GM12873 (cell line): ENCODE results near the gene FIZ1.

Source experiments
- TF ChIP-seq, protein P1 (sequence below): IDR thresholded peaks from 2 replicates; pipeline ENCODE4 v1.5.1; 2012; ENCODE audit warnings: low read depth, mild to moderate bottlenecking, moderate library complexity, low read length, control low read depth; ENCODE audit not compliant: insufficient read depth; ENCODE audit errors: missing control alignments

FIZ1 gene

DNA sequence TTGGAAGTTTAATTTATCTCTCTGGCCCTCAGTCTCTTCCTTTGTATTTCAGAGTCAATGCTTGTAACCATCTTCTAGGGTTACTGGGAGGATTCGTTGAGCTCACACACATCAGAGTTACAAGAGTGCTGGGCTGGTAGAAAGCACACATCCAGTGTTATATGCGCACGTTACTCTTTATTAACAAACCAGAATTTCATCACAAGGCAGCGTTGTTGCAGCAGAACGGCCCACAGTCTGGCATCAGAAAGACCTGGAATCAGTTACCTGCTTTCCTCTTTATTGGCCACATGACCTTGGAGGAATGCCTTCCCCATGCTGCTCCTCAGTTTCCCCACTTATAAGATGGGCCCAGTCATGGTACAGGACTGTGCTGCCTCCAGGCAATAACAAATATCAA, 10.0 kb upstream of the FIZ1 start:
- TF ChIP-seq, protein P1, sequence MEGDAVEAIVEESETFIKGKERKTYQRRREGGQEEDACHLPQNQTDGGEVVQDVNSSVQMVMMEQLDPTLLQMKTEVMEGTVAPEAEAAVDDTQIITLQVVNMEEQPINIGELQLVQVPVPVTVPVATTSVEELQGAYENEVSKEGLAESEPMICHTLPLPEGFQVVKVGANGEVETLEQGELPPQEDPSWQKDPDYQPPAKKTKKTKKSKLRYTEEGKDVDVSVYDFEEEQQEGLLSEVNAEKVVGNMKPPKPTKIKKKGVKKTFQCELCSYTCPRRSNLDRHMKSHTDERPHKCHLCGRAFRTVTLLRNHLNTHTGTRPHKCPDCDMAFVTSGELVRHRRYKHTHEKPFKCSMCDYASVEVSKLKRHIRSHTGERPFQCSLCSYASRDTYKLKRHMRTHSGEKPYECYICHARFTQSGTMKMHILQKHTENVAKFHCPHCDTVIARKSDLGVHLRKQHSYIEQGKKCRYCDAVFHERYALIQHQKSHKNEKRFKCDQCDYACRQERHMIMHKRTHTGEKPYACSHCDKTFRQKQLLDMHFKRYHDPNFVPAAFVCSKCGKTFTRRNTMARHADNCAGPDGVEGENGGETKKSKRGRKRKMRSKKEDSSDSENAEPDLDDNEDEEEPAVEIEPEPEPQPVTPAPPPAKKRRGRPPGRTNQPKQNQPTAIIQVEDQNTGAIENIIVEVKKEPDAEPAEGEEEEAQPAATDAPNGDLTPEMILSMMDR: no peak

DNA sequence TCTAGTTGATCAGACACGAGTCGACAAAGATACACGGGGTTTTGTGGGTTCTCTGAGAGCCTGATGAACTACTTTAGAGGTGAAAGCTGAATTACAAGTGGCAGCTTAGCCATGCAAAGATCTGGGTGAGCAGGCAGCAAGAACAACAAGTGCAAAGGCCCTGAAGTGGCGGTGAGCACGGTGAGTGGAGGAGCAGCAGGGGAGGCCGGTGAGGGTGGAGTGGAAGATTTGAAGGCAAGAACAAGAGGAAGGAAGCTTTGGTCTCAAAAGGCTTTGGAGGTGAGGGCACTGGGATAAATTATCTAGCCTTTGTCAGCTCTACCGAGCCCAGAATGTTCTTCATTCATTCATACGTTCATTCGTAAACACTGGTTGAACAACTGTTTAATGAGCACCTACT, 7.5 kb upstream of the FIZ1 start:
- TF ChIP-seq, protein P1: no peak

- TF ChIP-seq, protein P1: no peak
These were observed 7.1 kb upstream of the FIZ1 start for GRCh38 chr19:55606471-55606787.

DNA sequence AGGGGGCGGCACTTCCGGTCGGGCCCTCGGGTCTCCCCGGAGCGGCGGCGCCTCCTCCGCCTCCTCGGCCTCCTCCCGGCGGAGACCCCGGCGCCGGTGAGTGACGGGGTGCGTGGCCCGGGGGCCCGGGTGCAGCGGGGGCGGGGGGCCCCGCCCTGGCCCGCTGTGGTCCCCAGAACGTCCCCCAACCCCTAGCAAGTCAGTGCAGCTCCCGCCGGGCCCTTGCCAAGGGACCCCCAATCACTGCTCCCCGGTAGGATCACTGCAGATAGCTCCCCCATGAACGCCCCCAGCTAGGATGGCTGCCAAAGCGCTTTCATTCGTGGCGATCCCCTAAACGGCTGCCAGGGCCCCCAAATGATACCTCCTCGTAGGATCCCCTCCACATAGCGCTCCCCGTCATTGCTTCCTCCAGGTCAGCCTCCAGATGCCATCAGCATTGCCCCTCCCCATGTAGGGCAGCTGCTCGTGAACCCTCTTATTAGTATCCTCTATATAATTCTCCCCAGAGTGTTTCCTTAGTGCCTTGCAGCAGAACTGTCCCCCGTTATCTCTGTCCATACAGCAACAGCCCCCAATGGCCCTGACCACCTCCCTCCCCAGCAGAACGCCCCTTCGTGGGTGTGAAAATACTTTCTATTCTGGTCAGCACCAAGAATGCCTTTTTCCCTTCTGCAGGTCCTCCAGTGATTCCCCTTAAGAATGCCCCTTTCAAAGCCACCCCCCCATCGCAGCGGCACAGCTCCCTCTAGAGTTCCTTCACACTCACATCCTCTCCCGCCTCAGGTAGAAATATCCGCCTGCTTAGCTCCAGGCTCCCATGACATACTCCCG, 6.5 kb upstream of the FIZ1 start, which contains the start of gene ZNF865:
ZNF865 (plus strand) TSS at position 11 of the 834 bp plus-strand sequence. CDS start 7,972 bp downstream, outside the sequence.
- TF ChIP-seq, protein P1: peak; percentile 84

DNA sequence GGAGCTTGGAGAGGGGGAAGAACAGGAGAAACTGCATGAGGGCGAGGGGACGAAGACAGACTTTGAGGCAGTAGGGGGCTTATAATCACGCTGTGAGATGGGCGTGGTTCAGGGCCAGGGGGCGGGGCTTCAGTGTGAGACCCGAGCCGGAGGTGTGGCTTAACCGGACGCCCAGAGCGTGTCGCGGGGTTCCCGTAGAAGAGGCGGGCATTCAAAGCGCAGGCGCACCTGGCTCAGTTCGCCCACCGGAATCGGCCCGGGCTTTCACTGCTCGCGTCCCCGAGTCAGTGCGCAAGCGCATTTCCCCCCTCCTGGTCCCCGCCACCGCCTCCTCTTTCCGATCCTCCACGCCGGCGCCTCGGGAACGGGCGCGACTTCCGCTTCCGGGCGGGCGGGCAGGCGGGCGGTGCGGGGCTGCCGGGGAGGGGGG, 5.9 kb upstream of the FIZ1 start:
- TF ChIP-seq, protein P1: no peak

- TF ChIP-seq, protein P1: no peak
These were observed 4.4 kb upstream of the FIZ1 start for GRCh38 chr19:55603581-55604292.

DNA sequence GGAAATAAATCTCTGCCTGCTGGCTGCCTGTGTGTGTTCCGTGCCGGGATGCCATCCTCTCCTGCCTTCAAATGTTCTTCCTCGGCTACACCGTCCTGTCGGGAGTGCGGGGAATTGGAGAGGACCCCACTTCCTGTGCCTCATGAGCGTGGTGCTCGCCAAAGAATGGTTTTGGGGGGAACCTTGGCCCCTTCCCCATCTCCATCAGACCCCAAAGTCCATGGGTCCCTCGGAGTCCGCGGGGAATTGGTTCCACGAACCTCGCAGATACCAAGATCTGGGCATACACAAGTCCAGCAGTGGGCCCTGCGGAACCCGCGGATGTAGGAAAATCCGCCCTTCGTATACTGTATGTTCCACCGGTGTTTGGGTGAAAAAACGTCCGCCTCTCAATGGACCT, 3.8 kb upstream of the FIZ1 start:
- TF ChIP-seq, protein P1: no peak
